HepG2 (cell line): ENCODE results near the gene NEDD8. TPM values are rescaled to one million over a fixed set of nuclear protein-coding genes. Genes with fewer than 3 reads are reported as not detected.

ENCODE experiments used
- ARHGAP35 ChIP-seq: sonication (generic); formaldehyde crosslinking; IDR thresholded peaks from 2 replicates; pipeline ENCODE4 v1.9.0; 2022; ENCODE audit warnings: mild to moderate bottlenecking, inconsistent platforms, moderate library complexity, missing genetic modification reagents, borderline replicate concordance
- KAT7 ChIP-seq: IDR thresholded peaks from 2 replicates; pipeline ENCODE4 v1.6.1; 2018; ENCODE audit warnings: borderline replicate concordance, missing compliant biosample characterization
- RAD21 ChIP-seq: fragments of 450-650 bp; formaldehyde crosslinking; IDR thresholded peaks from 2 replicates; pipeline ENCODE4 v1.5.0; 2020; ENCODE audit warnings: mild to moderate bottlenecking
- RXRA ChIP-seq: sonication (generic); formaldehyde crosslinking; IDR thresholded peaks from 2 replicates; pipeline ENCODE4 v1.5.1; 2020; ENCODE audit warnings: missing genetic modification reagents
- ZFP36 ChIP-seq: fragments of 150-350 bp; IDR thresholded peaks from 2 replicates; pipeline ENCODE4 v1.6.1; 2018; ENCODE audit warnings: borderline replicate concordance, low read length, low read depth; ENCODE audit not compliant: partially characterized antibody
- ZNF253 ChIP-seq: sonication (generic); formaldehyde crosslinking; IDR thresholded peaks from 2 replicates; pipeline ENCODE4 v1.8.0; 2022; ENCODE audit warnings: mild to moderate bottlenecking, missing genetic modification reagents, borderline replicate concordance
- ZNF780A ChIP-seq: sonication (generic); formaldehyde crosslinking; IDR thresholded peaks from 2 replicates; pipeline ENCODE4 v1.8.0; 2022; ENCODE audit warnings: mild to moderate bottlenecking, missing genetic modification reagents, moderate library complexity
- polyA plus RNA-seq, 8 experiments: library from polyadenylated mRNA; depleted of rRNA in 3 of 8; stranded (reverse) in 7 of 8; unstranded in 1 of 8; fragments of >200 nt; fragmentation: Illumina TruSeq in 4 of 8; extraction: Trizol in 4 of 8; gene quantifications; 2 replicates each; pipeline versions ENCODE4 v1.2.1 to v1.2.3, GENCODE V29; 2011 to 2016; ENCODE audit warnings: low read depth in 4 of 8, missing spikeins in 1 of 8, mixed read lengths in 1 of 8; ENCODE audit not compliant: insufficient read depth in 1 of 8
- total RNA-seq, 5 experiments: library from RNA; depleted of rRNA; stranded (reverse); fragments of >200 nt; fragmentation: Illumina TruSeq; extraction: Trizol; gene quantifications; 2 replicates each; pipeline ENCODE4 v1.2.3, GENCODE V29; 2016; ENCODE audit warnings: low read depth in 1 of 5
- TF ChIP-seq, protein P1 (sequence below): sonication (generic); formaldehyde crosslinking; IDR thresholded peaks from 2 replicates; pipeline ENCODE4 v1.5.0; 2020; ENCODE audit warnings: mild to moderate bottlenecking, missing genetic modification reagents, borderline replicate concordance
- TF ChIP-seq, protein P2 (sequence below): sonication (generic); formaldehyde crosslinking; IDR thresholded peaks from 2 replicates; pipeline ENCODE4 v1.5.0; 2020; ENCODE audit warnings: mild to moderate bottlenecking, low read depth, missing genetic modification reagents, borderline replicate concordance
- TF ChIP-seq, protein P3 (sequence below): sonication (generic); formaldehyde crosslinking; conservative IDR thresholded peaks from 2 replicates; pipeline ENCODE4 v1.4.0; 2020; ENCODE audit warnings: missing genetic modification reagents
- TF ChIP-seq, protein P4 (sequence below): IDR thresholded peaks from 2 replicates; pipeline ENCODE4 v1.6.1; 2016; ENCODE audit warnings: low read depth, control low read depth
- TF ChIP-seq, protein P5 (sequence below): sonication (generic); formaldehyde crosslinking; IDR thresholded peaks from 2 replicates; pipeline ENCODE4 v1.9.0; 2022; ENCODE audit warnings: missing genetic modification reagents, mild to moderate bottlenecking, borderline replicate concordance
- TF ChIP-seq, protein P6 (sequence below): sonication (generic); formaldehyde crosslinking; IDR thresholded peaks from 2 replicates; pipeline ENCODE4 v1.8.0; 2022; ENCODE audit warnings: mild to moderate bottlenecking, missing genetic modification reagents; ENCODE audit not compliant: insufficient replicate concordance
- TF ChIP-seq, protein P7 (sequence below): sonication (generic); formaldehyde crosslinking; IDR thresholded peaks from 2 replicates; pipeline ENCODE4 v1.4.0; 2020; ENCODE audit warnings: missing genetic modification reagents, borderline replicate concordance

Gene NEDD8
- total and polyA plus RNA-seq, 2 of the 13 experiments (the other 11 are each of a cell fraction or from before 2014, with no cell fraction given), result 535 to 713 TPM

DNA sequence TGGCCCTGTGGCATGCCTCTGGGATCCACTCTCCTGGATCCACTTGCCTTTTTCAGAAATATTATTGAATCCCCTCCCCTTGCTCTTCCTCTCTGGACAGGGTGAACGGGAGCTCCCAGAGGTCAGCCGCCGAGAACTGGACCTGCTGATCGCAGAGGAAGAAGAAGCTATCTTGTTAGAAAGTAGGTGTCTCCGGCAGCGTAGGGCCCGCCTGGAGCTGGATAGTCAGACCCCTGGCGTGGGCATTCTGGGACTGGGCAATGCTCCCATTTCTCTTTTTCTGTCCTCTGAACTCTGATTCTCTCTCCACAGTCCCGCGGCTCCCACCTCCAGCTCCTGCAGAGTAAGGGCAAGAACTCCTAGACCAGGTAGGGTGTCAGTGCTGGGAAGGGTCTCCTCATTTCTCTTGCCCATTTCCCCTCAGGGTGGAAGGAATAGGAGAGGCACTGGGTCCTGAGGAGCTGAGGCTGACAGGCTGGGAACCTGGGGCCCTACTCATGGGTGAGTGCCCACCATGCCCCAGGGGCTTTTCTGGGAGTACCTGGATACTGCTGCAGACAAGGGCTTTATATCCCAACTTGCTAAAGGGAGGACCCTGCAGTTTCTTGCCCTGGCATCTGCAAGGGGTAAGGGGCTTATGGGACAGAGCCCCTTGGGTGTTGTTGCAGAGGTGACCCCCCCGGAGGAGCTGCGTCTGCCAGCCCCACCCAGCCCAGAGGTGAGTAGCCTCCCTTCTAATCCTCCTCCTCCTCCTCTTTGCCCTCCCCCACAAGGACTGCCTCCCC, 54.9 kb downstream of the NEDD8 start (continued):
- TF ChIP-seq, protein P1, sequence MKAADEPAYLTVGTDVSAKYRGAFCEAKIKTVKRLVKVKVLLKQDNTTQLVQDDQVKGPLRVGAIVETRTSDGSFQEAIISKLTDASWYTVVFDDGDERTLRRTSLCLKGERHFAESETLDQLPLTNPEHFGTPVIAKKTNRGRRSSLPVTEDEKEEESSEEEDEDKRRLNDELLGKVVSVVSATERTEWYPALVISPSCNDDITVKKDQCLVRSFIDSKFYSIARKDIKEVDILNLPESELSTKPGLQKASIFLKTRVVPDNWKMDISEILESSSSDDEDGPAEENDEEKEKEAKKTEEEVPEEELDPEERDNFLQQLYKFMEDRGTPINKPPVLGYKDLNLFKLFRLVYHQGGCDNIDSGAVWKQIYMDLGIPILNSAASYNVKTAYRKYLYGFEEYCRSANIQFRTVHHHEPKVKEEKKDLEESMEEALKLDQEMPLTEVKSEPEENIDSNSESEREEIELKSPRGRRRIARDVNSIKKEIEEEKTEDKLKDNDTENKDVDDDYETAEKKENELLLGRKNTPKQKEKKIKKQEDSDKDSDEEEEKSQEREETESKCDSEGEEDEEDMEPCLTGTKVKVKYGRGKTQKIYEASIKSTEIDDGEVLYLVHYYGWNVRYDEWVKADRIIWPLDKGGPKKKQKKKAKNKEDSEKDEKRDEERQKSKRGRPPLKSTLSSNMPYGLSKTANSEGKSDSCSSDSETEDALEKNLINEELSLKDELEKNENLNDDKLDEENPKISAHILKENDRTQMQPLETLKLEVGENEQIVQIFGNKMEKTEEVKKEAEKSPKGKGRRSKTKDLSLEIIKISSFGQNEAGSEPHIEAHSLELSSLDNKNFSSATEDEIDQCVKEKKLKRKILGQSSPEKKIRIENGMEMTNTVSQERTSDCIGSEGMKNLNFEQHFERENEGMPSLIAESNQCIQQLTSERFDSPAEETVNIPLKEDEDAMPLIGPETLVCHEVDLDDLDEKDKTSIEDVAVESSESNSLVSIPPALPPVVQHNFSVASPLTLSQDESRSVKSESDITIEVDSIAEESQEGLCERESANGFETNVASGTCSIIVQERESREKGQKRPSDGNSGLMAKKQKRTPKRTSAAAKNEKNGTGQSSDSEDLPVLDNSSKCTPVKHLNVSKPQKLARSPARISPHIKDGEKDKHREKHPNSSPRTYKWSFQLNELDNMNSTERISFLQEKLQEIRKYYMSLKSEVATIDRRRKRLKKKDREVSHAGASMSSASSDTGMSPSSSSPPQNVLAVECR (CRISPR knock-in tag), result no peak
- TF ChIP-seq, protein P2, sequence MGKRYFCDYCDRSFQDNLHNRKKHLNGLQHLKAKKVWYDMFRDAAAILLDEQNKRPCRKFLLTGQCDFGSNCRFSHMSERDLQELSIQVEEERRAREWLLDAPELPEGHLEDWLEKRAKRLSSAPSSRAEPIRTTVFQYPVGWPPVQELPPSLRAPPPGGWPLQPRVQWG (CRISPR knock-in tag), result no peak
- TF ChIP-seq, protein P3, sequence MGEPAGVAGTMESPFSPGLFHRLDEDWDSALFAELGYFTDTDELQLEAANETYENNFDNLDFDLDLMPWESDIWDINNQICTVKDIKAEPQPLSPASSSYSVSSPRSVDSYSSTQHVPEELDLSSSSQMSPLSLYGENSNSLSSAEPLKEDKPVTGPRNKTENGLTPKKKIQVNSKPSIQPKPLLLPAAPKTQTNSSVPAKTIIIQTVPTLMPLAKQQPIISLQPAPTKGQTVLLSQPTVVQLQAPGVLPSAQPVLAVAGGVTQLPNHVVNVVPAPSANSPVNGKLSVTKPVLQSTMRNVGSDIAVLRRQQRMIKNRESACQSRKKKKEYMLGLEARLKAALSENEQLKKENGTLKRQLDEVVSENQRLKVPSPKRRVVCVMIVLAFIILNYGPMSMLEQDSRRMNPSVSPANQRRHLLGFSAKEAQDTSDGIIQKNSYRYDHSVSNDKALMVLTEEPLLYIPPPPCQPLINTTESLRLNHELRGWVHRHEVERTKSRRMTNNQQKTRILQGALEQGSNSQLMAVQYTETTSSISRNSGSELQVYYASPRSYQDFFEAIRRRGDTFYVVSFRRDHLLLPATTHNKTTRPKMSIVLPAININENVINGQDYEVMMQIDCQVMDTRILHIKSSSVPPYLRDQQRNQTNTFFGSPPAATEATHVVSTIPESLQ, result no peak
- TF ChIP-seq, protein P4, sequence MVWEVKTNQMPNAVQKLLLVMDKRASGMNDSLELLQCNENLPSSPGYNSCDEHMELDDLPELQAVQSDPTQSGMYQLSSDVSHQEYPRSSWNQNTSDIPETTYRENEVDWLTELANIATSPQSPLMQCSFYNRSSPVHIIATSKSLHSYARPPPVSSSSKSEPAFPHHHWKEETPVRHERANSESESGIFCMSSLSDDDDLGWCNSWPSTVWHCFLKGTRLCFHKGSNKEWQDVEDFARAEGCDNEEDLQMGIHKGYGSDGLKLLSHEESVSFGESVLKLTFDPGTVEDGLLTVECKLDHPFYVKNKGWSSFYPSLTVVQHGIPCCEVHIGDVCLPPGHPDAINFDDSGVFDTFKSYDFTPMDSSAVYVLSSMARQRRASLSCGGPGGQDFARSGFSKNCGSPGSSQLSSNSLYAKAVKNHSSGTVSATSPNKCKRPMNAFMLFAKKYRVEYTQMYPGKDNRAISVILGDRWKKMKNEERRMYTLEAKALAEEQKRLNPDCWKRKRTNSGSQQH, result no peak
- TF ChIP-seq, protein P5, sequence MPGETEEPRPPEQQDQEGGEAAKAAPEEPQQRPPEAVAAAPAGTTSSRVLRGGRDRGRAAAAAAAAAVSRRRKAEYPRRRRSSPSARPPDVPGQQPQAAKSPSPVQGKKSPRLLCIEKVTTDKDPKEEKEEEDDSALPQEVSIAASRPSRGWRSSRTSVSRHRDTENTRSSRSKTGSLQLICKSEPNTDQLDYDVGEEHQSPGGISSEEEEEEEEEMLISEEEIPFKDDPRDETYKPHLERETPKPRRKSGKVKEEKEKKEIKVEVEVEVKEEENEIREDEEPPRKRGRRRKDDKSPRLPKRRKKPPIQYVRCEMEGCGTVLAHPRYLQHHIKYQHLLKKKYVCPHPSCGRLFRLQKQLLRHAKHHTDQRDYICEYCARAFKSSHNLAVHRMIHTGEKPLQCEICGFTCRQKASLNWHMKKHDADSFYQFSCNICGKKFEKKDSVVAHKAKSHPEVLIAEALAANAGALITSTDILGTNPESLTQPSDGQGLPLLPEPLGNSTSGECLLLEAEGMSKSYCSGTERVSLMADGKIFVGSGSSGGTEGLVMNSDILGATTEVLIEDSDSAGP (CRISPR knock-in tag), result no peak
- no peak for TF ChIP-seq ZNF253 (CRISPR knock-in tag)
- TF ChIP-seq RXRA (CRISPR knock-in tag), result peak; percentile 3; the same call in 1 of the 2 replicates
- TF ChIP-seq RAD21 (CRISPR knock-in tag), result no peak
- TF ChIP-seq KAT7 (CRISPR knock-in tag), result no peak
- 0 out of 2 replicates have a peak, but pooled peaks have one; percentile 21 for TF ChIP-seq ZNF780A (CRISPR knock-in tag)
- TF ChIP-seq, protein P6, sequence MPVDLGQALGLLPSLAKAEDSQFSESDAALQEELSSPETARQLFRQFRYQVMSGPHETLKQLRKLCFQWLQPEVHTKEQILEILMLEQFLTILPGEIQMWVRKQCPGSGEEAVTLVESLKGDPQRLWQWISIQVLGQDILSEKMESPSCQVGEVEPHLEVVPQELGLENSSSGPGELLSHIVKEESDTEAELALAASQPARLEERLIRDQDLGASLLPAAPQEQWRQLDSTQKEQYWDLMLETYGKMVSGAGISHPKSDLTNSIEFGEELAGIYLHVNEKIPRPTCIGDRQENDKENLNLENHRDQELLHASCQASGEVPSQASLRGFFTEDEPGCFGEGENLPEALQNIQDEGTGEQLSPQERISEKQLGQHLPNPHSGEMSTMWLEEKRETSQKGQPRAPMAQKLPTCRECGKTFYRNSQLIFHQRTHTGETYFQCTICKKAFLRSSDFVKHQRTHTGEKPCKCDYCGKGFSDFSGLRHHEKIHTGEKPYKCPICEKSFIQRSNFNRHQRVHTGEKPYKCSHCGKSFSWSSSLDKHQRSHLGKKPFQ (CRISPR knock-in tag), result no peak
- TF ChIP-seq, protein P7, sequence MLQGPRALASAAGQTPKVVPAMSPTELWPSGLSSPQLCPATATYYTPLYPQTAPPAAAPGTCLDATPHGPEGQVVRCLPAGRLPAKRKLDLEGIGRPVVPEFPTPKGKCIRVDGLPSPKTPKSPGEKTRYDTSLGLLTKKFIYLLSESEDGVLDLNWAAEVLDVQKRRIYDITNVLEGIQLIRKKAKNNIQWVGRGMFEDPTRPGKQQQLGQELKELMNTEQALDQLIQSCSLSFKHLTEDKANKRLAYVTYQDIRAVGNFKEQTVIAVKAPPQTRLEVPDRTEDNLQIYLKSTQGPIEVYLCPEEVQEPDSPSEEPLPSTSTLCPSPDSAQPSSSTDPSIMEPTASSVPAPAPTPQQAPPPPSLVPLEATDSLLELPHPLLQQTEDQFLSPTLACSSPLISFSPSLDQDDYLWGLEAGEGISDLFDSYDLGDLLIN, result no peak
- no peak for TF ChIP-seq ARHGAP35 (CRISPR knock-in tag)
- TF ChIP-seq ZFP36, result no peak
